HepG2 (cell line): ENCODE results near the gene PLEKHG2. TPM values are rescaled to one million over a fixed set of nuclear protein-coding genes. Genes with fewer than 3 reads are reported as not detected.
A peak's percentile ranks its signal among the peaks of the same experiment; 100 is the strongest.

Experiments used
- CBX1 ChIP-seq: IDR thresholded peaks from one replicate; pipeline ENCODE4 v1.6.1; 2016; ENCODE audit warnings: antibody characterized with exemption, low read depth
- CHCHD3 ChIP-seq: sonication (generic); formaldehyde crosslinking; IDR thresholded peaks from 2 replicates; pipeline ENCODE4 v1.8.0; 2022; ENCODE audit warnings: mild to moderate bottlenecking, missing genetic modification reagents, moderate library complexity
- FOSL1 ChIP-seq: sonication (generic); formaldehyde crosslinking; IDR thresholded peaks from 2 replicates; pipeline ENCODE4 v1.9.0; 2021; ENCODE audit warnings: missing genetic modification reagents, borderline replicate concordance
- FOXK2 ChIP-seq: fragments of 450-650 bp; IDR thresholded peaks from 2 replicates; pipeline ENCODE4 v1.6.1; 2016
- KAT2B ChIP-seq: fragments of 150-350 bp; IDR thresholded peaks from 2 replicates; pipeline ENCODE4 v1.6.1; 2014; ENCODE audit warnings: low read depth, low read length, borderline replicate concordance
- KMT2A ChIP-seq: sonication (generic); formaldehyde crosslinking; IDR thresholded peaks from 2 replicates; pipeline ENCODE4 v1.4.0; 2020; ENCODE audit warnings: missing genetic modification reagents
- NAIF1 ChIP-seq: sonication (generic); formaldehyde crosslinking; IDR thresholded peaks from 2 replicates; pipeline ENCODE4 v1.5.0; 2020; ENCODE audit warnings: mild to moderate bottlenecking, missing genetic modification reagents, borderline replicate concordance
- POLR2AphosphoS2 ChIP-seq: IDR thresholded peaks from 2 replicates; pipeline ENCODE4 v1.6.1; 2011; ENCODE audit warnings: low read depth, low read length, improper control_type of control experiment
- SOX13 ChIP-seq, 3 experiments: fragments of 450-650 bp in 1 of 3; sonication (generic) in 1 of 3; formaldehyde crosslinking in 1 of 3; IDR thresholded peaks in 2 of 3; conservative IDR thresholded peaks in 1 of 3; 2 replicates each; pipeline versions ENCODE4 v1.5.0 to v1.6.1; 2016 to 2020; ENCODE audit warnings: antibody characterized with exemption in 1 of 3, mild to moderate bottlenecking in 1 of 3, missing compliant biosample characterization in 1 of 3, missing genetic modification reagents in 1 of 3, moderate library complexity in 1 of 3
- TAF1 ChIP-seq: sonication (generic); formaldehyde crosslinking; IDR thresholded peaks from 2 replicates; pipeline ENCODE4 v1.4.0; 2020; ENCODE audit warnings: missing genetic modification reagents
- ZFP82 ChIP-seq: sonication (generic); formaldehyde crosslinking; IDR thresholded peaks from 2 replicates; pipeline ENCODE4 v1.5.1; 2020; ENCODE audit warnings: mild to moderate bottlenecking, missing genetic modification reagents, borderline replicate concordance
- ZFP90 ChIP-seq: sonication (generic); formaldehyde crosslinking; IDR thresholded peaks from 2 replicates; pipeline ENCODE4 v1.8.0; 2022; ENCODE audit warnings: missing genetic modification reagents, mild to moderate bottlenecking, inconsistent platforms, borderline replicate concordance
- ZNF142 ChIP-seq: sonication (generic); formaldehyde crosslinking; IDR thresholded peaks from 2 replicates; pipeline ENCODE4 v1.4.0; 2020; ENCODE audit warnings: missing genetic modification reagents
- ZNF160 ChIP-seq: sonication (generic); formaldehyde crosslinking; IDR thresholded peaks from 2 replicates; pipeline ENCODE4 v1.8.0; 2022; ENCODE audit warnings: mild to moderate bottlenecking, inconsistent platforms, missing genetic modification reagents
- ZNF724P ChIP-seq: sonication (generic); formaldehyde crosslinking; IDR thresholded peaks from 2 replicates; pipeline ENCODE4 v1.8.0; 2022; ENCODE audit warnings: missing genetic modification reagents, borderline replicate concordance
- polyA plus RNA-seq, 8 experiments: library from polyadenylated mRNA; depleted of rRNA in 3 of 8; stranded (reverse) in 7 of 8; unstranded in 1 of 8; fragments of >200 nt; fragmentation: Illumina TruSeq in 4 of 8; extraction: Trizol in 4 of 8; gene quantifications; 2 replicates each; pipeline versions ENCODE4 v1.2.1 to v1.2.3, GENCODE V29; 2011 to 2016; ENCODE audit warnings: low read depth in 4 of 8, missing spikeins in 1 of 8, mixed read lengths in 1 of 8; ENCODE audit not compliant: insufficient read depth in 1 of 8
- total RNA-seq, 5 experiments: library from RNA; depleted of rRNA; stranded (reverse); fragments of >200 nt; fragmentation: Illumina TruSeq; extraction: Trizol; gene quantifications; 2 replicates each; pipeline ENCODE4 v1.2.3, GENCODE V29; 2016; ENCODE audit warnings: low read depth in 1 of 5
- TF ChIP-seq, protein P1 (sequence below): sonication (generic); formaldehyde crosslinking; IDR thresholded peaks from 2 replicates; pipeline ENCODE4 v1.5.0; 2020; ENCODE audit warnings: mild to moderate bottlenecking, low read depth, missing genetic modification reagents, borderline replicate concordance
- TF ChIP-seq, protein P2 (sequence below), 2 experiments: sonication (generic) in 1 of 2; formaldehyde crosslinking in 1 of 2; IDR thresholded peaks; 2 replicates each; pipeline versions ENCODE4 v1.4.0 to v1.6.1; 2016 to 2020; ENCODE audit warnings: borderline replicate concordance in 1 of 2, low read depth in 1 of 2, mild to moderate bottlenecking in 1 of 2, missing genetic modification reagents in 1 of 2

Gene PLEKHG2
- total and polyA plus RNA-seq, 2 of the 13 experiments (the other 11 are each of a cell fraction or from before 2014, with no cell fraction given): 3.6 to 6.8 TPM

- TF ChIP-seq TAF1 (CRISPR knock-in tag) (peak; percentile 67; the same call in 1 of the 2 replicates), ZNF160 (CRISPR knock-in tag) (0 out of 2 replicates have a peak, but pooled peaks have one; percentile 33), KMT2A (CRISPR knock-in tag) (no peak), NAIF1 (CRISPR knock-in tag) (no peak), SOX13 (IDR thresholded peaks at IDR 0.05) (no peak), SOX13 (CRISPR knock-in tag; conservative IDR thresholded peaks at IDR 0.05 in 1 of 2, IDR thresholded peaks at IDR 0.05 in 1 of 2) (peak in 1 of 2 experiments; percentile 78; a peak in 2 of 4 replicates), POLR2AphosphoS2 (peak; percentile 66; the same call in 1 of the 2 replicates), CBX1 (peak; percentile 81), ZFP90 (CRISPR knock-in tag) (no peak; the same call in 1 of the 2 replicates), ZNF724P (no peak), KAT2B (no peak), CHCHD3 (CRISPR knock-in tag) (no peak), ZNF142 (CRISPR knock-in tag) (no peak), ZFP82 (no peak), FOSL1 (CRISPR knock-in tag) (no peak), FOXK2 (no peak; the same call in 1 of the 2 replicates)
- TF ChIP-seq, protein P1, sequence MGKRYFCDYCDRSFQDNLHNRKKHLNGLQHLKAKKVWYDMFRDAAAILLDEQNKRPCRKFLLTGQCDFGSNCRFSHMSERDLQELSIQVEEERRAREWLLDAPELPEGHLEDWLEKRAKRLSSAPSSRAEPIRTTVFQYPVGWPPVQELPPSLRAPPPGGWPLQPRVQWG (CRISPR knock-in tag): no peak
- TF ChIP-seq, protein P2, sequence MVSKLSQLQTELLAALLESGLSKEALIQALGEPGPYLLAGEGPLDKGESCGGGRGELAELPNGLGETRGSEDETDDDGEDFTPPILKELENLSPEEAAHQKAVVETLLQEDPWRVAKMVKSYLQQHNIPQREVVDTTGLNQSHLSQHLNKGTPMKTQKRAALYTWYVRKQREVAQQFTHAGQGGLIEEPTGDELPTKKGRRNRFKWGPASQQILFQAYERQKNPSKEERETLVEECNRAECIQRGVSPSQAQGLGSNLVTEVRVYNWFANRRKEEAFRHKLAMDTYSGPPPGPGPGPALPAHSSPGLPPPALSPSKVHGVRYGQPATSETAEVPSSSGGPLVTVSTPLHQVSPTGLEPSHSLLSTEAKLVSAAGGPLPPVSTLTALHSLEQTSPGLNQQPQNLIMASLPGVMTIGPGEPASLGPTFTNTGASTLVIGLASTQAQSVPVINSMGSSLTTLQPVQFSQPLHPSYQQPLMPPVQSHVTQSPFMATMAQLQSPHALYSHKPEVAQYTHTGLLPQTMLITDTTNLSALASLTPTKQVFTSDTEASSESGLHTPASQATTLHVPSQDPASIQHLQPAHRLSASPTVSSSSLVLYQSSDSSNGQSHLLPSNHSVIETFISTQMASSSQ (IDR thresholded peaks at IDR 0.05; ENCODE audit: low read depth): peak; percentile 43
- TF ChIP-seq, protein P2 (CRISPR knock-in tag; IDR thresholded peaks at IDR 0.05; ENCODE audit: borderline replicate concordance): peak; percentile 57; the same call in 1 of the 2 replicates
These were observed 14.8 kb upstream of the PLEKHG2 start (continued) for GRCh38 chr19:39397360-39398296.
